OCI-LY3 (cell line): ENCODE results near the gene RPUSD3.
A peak's percentile ranks its signal among the peaks of the same experiment; 100 is the strongest.

ENCODE experiments used
- H2AFZ ChIP-seq: fragments of 200-600, 300-600 bp; shearing (Covaris generic); 2 replicates; pipeline ENCODE4 v1.6.0; 2014; ENCODE audit warnings: antibody characterized with exemption, low read depth, low read length
- H3K27ac ChIP-seq: fragments of 200-600, 300-600 bp; sonication (generic); 2 replicates; pipeline ENCODE4 v1.5.1; 2014; ENCODE audit warnings: mild to moderate bottlenecking, low read length, moderate library complexity, mixed read lengths
- H3K27me3 ChIP-seq: fragments of 200-600, 300-600 bp; sonication (generic); 2 replicates; pipeline ENCODE4 v1.6.1; 2014; ENCODE audit warnings: low read depth, low read length, mixed read lengths
- H3K36me3 ChIP-seq: fragments of 200-600, 300-600 bp; sonication (generic); replicated peaks from 2 replicates; pipeline ENCODE3; 2014; ENCODE audit warnings: low read depth, low read length, mixed read lengths
- H3K4me1 ChIP-seq: fragments of 300-600, 200-600 bp; sonication (generic); 2 replicates; pipeline ENCODE4 v1.6.1; 2014; ENCODE audit warnings: low read length, mixed read lengths
- H3K4me2 ChIP-seq: fragments of 200-600, 300-600 bp; sonication (generic); 2 replicates; pipeline ENCODE4 v1.6.1; 2014; ENCODE audit warnings: low read length, mixed read lengths
- H3K4me3 ChIP-seq: fragments of 300-600, 200-600 bp; sonication (generic); 2 replicates; pipeline ENCODE4 v1.5.1; 2014; ENCODE audit warnings: antibody characterized with exemption, mild to moderate bottlenecking, low read length, moderate library complexity
- H3K79me2 ChIP-seq: fragments of 300-600, 200-600 bp; shearing (Covaris generic); 2 replicates; pipeline ENCODE4 v1.6.1; 2014; ENCODE audit warnings: mild to moderate bottlenecking, low read length, mixed read lengths
- H3K9ac ChIP-seq: fragments of 300-600, 200-600 bp; shearing (Covaris generic); 2 replicates; pipeline ENCODE4 v1.6.0; 2014; ENCODE audit warnings: mild to moderate bottlenecking, low read length, moderate library complexity
- H3K9me3 ChIP-seq: fragments of 200-600, 300-600 bp; shearing (Covaris generic); 2 replicates; pipeline ENCODE4 v1.6.1; 2014; ENCODE audit warnings: low read length, mixed read lengths; ENCODE audit not compliant: insufficient read depth
- H4K20me1 ChIP-seq: fragments of 200-600, 300-600 bp; sonication (generic); 2 replicates; pipeline ENCODE4 v1.6.1; 2016; ENCODE audit warnings: low read length, mixed read lengths; ENCODE audit not compliant: insufficient read depth
- EZH2phosphoT487 ChIP-seq: fragments of 200-600 bp; shearing (Covaris generic); IDR thresholded peaks from 2 replicates; pipeline ENCODE4 v1.6.1; 2018; ENCODE audit warnings: antibody characterized with exemption, mixed run types, low read depth
- TF ChIP-seq, protein P1 (sequence below): fragments of 200-600, 300-600 bp; sonication (generic); IDR thresholded peaks from 2 replicates; pipeline ENCODE4 v1.5.1; 2014; ENCODE audit warnings: antibody characterized with exemption, low read length, low read depth

The RPUSD3 gene

GRCh38 chr3:9810846-9811245 is 33.0 kb downstream of the RPUSD3 start:
- Histone ChIP-seq H4K20me1 (no peaks in the 10 kb centered on the region), H3K36me3 (peaks cover 17% of the 10 kb centered on the region), H2AFZ (no peak overlapping the region), H3K27me3 (no peaks in the 10 kb centered on the region), H3K4me3 (no peak overlapping the region), H3K27ac (no peak overlapping the region), H3K4me2 (no peak overlapping the region; the same call in 1 of the 2 replicates), H3K4me1 (peaks cover 16% of the 10 kb centered on the region), H3K9ac (no peak overlapping the region), H3K79me2 (no peaks in the 10 kb centered on the region), H3K9me3 (no peaks in the 10 kb centered on the region)
- TF ChIP-seq, protein P1, sequence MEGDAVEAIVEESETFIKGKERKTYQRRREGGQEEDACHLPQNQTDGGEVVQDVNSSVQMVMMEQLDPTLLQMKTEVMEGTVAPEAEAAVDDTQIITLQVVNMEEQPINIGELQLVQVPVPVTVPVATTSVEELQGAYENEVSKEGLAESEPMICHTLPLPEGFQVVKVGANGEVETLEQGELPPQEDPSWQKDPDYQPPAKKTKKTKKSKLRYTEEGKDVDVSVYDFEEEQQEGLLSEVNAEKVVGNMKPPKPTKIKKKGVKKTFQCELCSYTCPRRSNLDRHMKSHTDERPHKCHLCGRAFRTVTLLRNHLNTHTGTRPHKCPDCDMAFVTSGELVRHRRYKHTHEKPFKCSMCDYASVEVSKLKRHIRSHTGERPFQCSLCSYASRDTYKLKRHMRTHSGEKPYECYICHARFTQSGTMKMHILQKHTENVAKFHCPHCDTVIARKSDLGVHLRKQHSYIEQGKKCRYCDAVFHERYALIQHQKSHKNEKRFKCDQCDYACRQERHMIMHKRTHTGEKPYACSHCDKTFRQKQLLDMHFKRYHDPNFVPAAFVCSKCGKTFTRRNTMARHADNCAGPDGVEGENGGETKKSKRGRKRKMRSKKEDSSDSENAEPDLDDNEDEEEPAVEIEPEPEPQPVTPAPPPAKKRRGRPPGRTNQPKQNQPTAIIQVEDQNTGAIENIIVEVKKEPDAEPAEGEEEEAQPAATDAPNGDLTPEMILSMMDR = no peak
- TF ChIP-seq EZH2phosphoT487 = no peak

DNA sequence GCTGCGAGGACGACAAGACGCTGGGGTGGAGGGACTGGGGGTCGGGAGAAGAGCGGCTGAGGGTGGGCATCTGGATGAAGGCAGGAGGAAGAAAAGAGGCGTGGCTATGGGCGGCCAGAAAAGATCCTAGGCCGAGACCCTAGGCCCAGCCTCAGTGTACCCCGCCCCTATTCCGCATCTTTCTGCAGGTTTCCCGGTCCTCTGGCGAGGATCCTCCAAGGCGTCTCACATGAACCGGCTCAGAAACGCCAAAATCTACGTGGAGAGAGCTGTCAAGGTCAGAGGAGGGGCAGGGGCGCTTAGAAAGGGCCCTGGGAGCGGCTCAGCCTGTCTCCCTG is 33.4 kb downstream of the RPUSD3 start:
- Histone ChIP-seq H4K20me1 (no peaks in the 10 kb centered on the region), H3K27ac (no peak overlapping the region), H3K4me3 (peak overlapping the region; percentile 85), H3K4me2 (peak overlapping the region; percentile 90), H3K9ac (peak overlapping the region; percentile 89), H3K27me3 (no peaks in the 10 kb centered on the region), H3K9me3 (no peaks in the 10 kb centered on the region), H3K79me2 (no peaks in the 10 kb centered on the region), H3K36me3 (peaks cover 21% of the 10 kb centered on the region), H2AFZ (peak overlapping the region; percentile 51; the same call in 1 of the 2 replicates), H3K4me1 (peaks cover 16% of the 10 kb centered on the region)
- TF ChIP-seq, protein P1 = no peak
- TF ChIP-seq EZH2phosphoT487 = no peak

DNA sequence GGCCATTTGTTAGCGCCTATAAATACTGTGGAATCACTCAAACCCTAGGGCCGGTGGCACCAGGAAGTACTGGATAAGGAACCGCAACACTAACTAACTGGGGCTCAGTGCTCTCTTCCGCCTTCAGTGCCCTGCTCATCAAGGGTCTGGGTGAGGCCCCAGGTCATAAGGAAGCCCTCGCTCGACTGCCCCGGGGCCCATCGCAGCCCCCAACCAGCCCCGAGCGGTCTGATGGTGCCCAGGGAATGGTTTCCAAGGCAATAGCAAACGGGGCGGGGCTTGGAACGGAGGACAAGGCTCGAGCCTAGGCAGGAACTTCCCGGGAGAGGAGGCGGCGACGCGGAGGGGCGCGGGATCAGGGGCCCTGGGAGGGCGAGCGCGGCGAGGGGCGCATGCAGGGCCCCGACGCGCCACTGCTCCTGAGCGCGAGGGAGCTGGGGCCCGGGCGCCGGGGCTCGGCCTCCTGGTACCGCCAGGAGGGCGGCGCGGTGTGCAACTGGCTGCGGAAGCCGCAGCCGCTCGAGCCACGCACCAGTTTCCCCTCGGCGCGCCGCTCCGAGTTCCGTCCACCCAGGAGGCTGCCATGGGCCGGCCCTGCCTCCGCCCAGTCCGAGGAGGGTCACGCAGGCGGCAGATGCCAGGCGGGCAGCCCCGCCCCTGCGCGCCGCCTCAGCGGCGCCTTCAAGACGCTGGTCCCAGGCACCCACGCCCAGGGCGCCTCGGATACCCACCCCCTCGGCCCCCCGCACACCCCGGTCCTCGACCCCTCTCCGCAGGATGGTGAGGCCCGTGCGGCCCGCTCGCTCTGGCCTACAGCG is 34.0 kb downstream of the RPUSD3 start, which contains the start of gene TTLL3:
Gene TTLL3, plus strand, starts transcription at position 648 of the 818 bp plus-strand sequence. CDS start 400 bp downstream, outside the sequence.
- TF ChIP-seq, protein P1 = no peak
- TF ChIP-seq EZH2phosphoT487 = no peak
- H3K79me2 ChIP-seq = no peaks in the 10 kb centered on the region
- peak within 1 kb of the TSS; percentile 89 for H3K9ac ChIP-seq
- H3K9me3 ChIP-seq = no peaks in the 10 kb centered on the region
- H3K27ac ChIP-seq = peak within 1 kb of the TSS; percentile 72
- H3K4me3 ChIP-seq = peak within 1 kb of the TSS; percentile 85
- H4K20me1 ChIP-seq = no peaks in the 10 kb centered on the region
- no peaks in the 10 kb centered on the region for H3K27me3 ChIP-seq
- H3K36me3 ChIP-seq = peaks cover 27% of the 10 kb centered on the region
- peak within 1 kb of the TSS; percentile 90 for H3K4me2 ChIP-seq
- H2AFZ ChIP-seq = peak within 1 kb of the TSS; percentile 51
- H3K4me1 ChIP-seq = peaks cover 16% of the 10 kb centered on the region

GRCh38 chr3:9809239-9809614 is 34.6 kb downstream of the RPUSD3 start:
- Histone ChIP-seq H3K9me3 (no peaks in the 10 kb centered on the region), H3K27ac (peak overlapping the region; percentile 72), H3K36me3 (peaks cover 33% of the 10 kb centered on the region), H4K20me1 (no peaks in the 10 kb centered on the region), H3K79me2 (no peaks in the 10 kb centered on the region), H3K4me2 (peak overlapping the region; percentile 90), H3K9ac (peak overlapping the region; percentile 89), H3K4me1 (peaks cover 16% of the 10 kb centered on the region), H3K27me3 (no peaks in the 10 kb centered on the region), H2AFZ (peak overlapping the region; percentile 51), H3K4me3 (peak overlapping the region; percentile 85)
- TF ChIP-seq, protein P1 = peak; percentile 14
- no peak for TF ChIP-seq EZH2phosphoT487
